Brain microvascular endothelial cell (primary cell): ENCODE measurements around the gene NELFE.

Experiments used
- DNase-seq: peaks from one replicate; pipeline ENCODE4 v3.0.0-alpha.2; 2020
- H3K27ac ChIP-seq: fragments of 250-450 bp; sonication (Bioruptor Pico); 2 replicates; pipeline ENCODE4 v1.5.1; 2020; ENCODE audit warnings: mild to moderate bottlenecking, moderate library complexity
- H3K27me3 ChIP-seq: fragments of 250-450 bp; sonication (Bioruptor Pico); replicated peaks from 2 replicates; pipeline ENCODE4 v1.5.1; 2020; ENCODE audit warnings: mild to moderate bottlenecking
- H3K36me3 ChIP-seq: fragments of 250-450 bp; sonication (Bioruptor Pico); replicated peaks from 2 replicates; pipeline ENCODE4 v1.5.1; 2020; ENCODE audit warnings: mild to moderate bottlenecking
- H3K4me3 ChIP-seq: 2 replicates; pipeline ENCODE4 v1.5.1; 2011; ENCODE audit warnings: low read depth, mild to moderate bottlenecking, control low read depth, low read length, moderate library complexity
- in situ Hi-C: cut with HindIII; loops from 2 replicates; pipeline ENCODE4 v1.10.0; 2017; ENCODE audit warnings: low sequenced_read_pairs, low pct_ligation_motif_present
- TF ChIP-seq, protein P1 (sequence below): IDR thresholded peaks from 2 replicates; pipeline ENCODE4 v1.5.1; 2011; ENCODE audit warnings: low read depth, mild to moderate bottlenecking, moderate library complexity, low read length, control low read depth, inconsistent platforms; ENCODE audit errors: missing control alignments

Gene NELFE

DNA sequence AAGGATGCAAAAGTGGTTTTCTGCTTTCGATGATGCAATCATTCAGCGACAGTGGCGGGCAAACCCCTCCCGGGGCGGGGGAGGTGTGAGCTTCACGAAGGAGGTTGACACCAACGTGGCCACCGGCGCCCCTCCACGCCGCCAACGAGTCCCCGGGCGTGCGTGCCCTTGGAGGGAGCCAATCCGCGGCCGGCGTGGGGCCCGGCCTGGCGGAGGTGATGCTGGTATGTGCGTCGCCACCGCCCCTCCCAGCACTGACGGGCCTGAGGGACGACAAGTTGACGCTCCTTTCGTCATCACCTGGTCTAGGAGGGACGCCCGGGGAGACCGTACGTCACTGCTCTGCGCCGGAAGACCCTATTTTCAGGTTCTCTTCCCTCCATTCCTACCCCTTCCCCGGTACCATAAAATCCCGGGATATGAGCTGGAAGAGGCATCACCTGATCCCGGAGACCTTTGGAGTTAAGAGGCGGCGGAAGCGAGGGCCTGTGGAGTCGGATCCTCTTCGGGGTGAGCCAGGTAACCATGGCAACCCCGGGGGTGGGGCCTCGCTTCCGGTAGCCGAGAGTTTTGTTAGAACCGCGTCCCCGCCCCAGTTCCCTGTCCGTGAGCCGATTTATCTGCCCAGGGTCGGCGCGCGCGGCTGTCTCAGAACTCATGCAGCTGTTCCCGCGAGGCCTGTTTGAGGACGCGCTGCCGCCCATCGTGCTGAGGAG is 13.4 kb upstream of the NELFE start, which contains the start of gene DXO:
Gene DXO (minus strand): TSS at position 146 of the 716 bp plus-strand sequence. CDS start 463 bp downstream, outside the sequence.
- Histone ChIP-seq H3K27ac (peak within 1 kb of the TSS; percentile 99), H3K27me3 (no peaks in the 10 kb centered on the region), H3K36me3 (peaks cover 27% of the 10 kb centered on the region), H3K4me3 (peak within 1 kb of the TSS; percentile 92)
- in situ Hi-C loops = no loop called here
- TF ChIP-seq, protein P1, sequence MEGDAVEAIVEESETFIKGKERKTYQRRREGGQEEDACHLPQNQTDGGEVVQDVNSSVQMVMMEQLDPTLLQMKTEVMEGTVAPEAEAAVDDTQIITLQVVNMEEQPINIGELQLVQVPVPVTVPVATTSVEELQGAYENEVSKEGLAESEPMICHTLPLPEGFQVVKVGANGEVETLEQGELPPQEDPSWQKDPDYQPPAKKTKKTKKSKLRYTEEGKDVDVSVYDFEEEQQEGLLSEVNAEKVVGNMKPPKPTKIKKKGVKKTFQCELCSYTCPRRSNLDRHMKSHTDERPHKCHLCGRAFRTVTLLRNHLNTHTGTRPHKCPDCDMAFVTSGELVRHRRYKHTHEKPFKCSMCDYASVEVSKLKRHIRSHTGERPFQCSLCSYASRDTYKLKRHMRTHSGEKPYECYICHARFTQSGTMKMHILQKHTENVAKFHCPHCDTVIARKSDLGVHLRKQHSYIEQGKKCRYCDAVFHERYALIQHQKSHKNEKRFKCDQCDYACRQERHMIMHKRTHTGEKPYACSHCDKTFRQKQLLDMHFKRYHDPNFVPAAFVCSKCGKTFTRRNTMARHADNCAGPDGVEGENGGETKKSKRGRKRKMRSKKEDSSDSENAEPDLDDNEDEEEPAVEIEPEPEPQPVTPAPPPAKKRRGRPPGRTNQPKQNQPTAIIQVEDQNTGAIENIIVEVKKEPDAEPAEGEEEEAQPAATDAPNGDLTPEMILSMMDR = no peak
- DNase-seq = peak; percentile 97

DNA sequence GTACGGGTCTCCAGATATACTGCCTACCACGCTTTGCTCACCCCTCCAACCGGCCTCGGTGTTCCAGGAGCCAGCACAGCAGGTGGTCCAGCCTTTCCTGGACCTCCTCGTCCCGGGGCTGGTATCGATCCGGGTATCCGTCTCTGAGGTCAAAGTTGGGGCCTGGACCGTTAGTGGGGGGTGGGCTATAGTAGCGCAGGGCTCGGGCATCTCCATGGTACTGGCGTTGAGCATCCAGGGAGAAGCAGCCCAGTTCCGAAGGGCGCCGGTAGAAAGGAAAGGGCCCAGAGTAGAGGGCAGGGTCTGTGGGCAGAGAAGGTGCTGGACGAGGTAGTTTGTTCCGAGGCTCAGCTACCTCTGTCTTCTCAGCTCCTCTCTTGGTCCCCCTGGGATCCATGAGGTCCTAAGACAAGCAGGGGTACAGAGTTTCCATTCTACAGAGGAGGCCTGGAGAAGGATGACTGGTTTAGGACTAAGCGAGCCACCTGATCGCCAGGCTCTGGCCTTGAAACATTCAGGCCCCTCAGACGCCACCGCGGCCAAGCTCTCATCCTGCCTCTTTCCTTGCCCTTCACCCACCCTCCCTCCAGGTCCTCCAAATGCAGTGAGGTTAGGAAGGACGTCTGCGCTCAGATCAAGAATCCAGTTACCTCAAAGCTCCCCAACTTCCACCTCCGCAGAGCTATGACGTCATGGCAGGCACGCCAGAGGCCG is 12.7 kb upstream of the NELFE start:
- peak overlapping the region; percentile 99 for H3K27ac ChIP-seq
- H3K4me3 ChIP-seq = peak overlapping the region; percentile 92
- H3K27me3 ChIP-seq = no peaks in the 10 kb centered on the region
- in situ Hi-C loops = no loop called here
- peaks cover 34% of the 10 kb centered on the region for H3K36me3 ChIP-seq
- DNase-seq = no peak
- TF ChIP-seq, protein P1 = no peak

DNA sequence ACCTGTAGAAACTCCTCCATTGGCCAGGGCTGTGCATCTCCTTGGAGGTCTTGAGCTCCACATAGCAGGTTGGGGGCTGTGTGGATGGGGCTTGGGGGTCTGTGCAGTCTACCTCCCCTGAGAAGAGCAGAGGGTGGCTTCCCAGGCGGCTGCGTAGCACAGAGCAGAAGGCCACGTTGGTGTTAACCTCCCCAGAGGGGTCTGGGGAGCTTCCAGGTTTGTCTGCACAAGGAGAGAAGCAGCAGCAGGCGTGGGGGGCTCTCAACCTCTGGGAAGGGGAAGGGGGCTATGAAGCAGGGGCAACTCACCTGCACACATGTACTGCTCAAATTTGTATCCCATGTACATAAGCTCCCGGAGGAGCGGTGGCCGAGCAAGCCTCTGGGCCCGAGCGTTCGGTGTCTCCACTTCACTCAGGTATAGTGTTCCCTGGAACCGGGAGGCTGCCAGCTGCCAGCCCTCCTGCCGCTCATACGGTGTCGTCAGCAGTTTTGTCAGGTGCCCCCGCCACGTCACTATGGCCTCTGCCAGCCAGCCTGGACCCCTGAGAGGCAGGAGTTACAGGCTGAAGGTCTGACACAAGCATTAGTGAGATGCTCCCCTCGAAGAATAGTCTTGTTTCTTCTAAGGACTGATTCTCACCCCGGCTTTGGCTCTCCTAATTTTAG is 12.0 kb upstream of the NELFE start:
- H3K27me3 ChIP-seq = no peaks in the 10 kb centered on the region
- TF ChIP-seq, protein P1 = no peak
- in situ Hi-C loops = no loop called here
- no peak for DNase-seq
- H3K27ac ChIP-seq = peak overlapping the region; percentile 99
- peaks cover 39% of the 10 kb centered on the region for H3K36me3 ChIP-seq
- H3K4me3 ChIP-seq = peak overlapping the region; percentile 92

DNA sequence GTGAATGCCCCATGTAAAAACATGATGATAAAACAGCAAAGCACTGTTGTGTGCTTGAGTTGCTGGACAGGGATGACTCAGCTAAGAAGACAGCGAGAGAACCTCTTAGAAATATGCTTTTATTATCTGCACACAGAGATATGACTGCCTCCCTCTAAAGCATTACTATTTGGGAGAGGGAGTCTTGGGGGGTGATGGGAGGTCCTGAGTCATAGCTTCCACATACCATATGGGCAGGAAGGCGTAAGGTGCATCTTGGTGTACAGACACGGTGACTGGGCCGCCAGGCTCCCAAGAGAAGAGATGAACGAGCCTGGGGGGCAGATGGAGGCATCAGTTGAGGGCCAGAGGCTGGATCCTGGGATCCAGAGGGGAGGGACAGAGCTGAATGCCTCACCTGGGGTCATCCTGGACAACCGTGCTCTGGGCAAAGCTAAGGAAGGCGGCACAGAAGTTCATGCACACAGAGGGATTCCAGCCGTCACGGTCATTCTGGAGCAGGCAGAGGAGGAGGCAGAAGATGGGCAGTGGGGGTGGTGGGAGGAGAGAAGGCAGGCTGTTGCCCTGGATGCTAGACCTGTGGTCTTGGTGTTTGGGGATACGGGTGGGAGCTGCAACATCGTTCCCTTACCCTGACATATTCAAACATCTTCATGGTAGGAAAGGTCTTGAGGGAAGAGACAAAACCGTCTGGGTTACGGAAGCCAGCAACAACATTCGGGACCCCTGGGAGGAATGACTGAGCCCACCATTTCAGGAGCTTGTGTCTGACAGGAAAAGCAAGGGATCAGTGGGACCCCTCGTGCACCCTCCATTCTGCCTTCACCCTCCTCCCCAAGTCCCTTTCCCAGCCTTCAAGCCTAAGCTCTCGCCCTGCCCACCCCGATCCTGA is 11.2 kb upstream of the NELFE start:
- Histone ChIP-seq H3K36me3 (peaks cover 45% of the 10 kb centered on the region), H3K27ac (peak overlapping the region; percentile 9), H3K27me3 (no peaks in the 10 kb centered on the region), H3K4me3 (no peak overlapping the region)
- DNase-seq = peak; percentile 36
- in situ Hi-C loops = no loop called here
- TF ChIP-seq, protein P1 = no peak
